LNCaP clone FGC (cell line): Measurements from ENCODE around the gene SAXO1.
"Not testable (repeated sequence)": the region's sequence is repeated elsewhere in the genome, so short reads cannot be mapped to it uniquely, and the experiment has no call there.

Source experiments
- DNase-seq: peaks from one replicate; pipeline ENCODE4 v3.0.0-alpha.2; 2011; ENCODE audit warnings: low read depth
- H3K4me3 ChIP-seq: 2 replicates; pipeline ENCODE4 v1.5.1; 2011; ENCODE audit warnings: mild to moderate bottlenecking, low read depth, low read length, control low read depth
- CTCF ChIP-seq: IDR thresholded peaks from 2 replicates; pipeline ENCODE4 v1.5.1; 2012; ENCODE audit warnings: mild to moderate bottlenecking; ENCODE audit not compliant: control insufficient read depth, insufficient read depth; ENCODE audit errors: extremely low read depth

SAXO1 gene

GRCh38 chr9:18999173-18999785, 33.7 kb downstream of the SAXO1 start:
- no peak for TF ChIP-seq CTCF
- H3K4me3 ChIP-seq = no peak overlapping the region
- DNase-seq = no peak

DNA sequence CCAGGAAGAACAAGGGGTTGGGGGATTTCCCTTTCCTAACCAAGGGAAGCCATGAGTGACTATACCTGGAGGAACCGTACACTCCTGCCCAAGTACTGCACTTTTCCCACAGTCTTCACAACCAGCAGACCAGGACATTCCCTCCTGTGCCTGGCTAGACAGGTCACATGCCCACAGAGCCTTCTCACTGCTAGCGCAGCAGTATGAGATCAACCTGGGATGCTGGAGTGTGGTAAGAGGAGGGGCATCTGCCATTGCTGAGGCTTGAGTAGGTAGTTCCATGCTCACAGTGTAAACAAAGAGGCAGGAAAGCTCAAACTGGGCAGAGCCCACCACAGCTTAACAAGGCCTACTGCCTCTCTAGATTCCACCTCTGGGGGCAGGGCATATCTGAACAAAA, 35.9 kb downstream of the SAXO1 start:
- no peak for DNase-seq
- H3K4me3 ChIP-seq = no peak overlapping the region
- no peak for TF ChIP-seq CTCF

DNA sequence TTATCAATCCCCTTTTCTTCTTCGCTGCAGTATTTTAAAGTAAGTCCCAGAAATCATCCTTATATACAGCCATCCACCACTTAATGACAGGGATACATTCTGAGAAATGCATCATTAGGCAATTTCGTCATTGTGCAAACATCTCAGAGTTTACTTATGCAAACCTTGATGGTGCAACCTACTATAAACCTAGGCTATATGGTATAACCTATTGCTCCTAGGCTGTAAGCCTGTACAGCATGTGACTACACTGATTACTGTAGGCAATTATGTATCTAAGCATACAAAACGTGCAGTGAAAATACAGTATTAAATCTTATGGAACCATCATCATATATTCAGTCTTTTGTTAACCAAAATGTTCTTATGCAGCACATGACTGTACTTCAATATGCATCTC, 36.8 kb downstream of the SAXO1 start:
- DNase-seq = no peak
- no peak overlapping the region for H3K4me3 ChIP-seq
- no peak for TF ChIP-seq CTCF

DNA sequence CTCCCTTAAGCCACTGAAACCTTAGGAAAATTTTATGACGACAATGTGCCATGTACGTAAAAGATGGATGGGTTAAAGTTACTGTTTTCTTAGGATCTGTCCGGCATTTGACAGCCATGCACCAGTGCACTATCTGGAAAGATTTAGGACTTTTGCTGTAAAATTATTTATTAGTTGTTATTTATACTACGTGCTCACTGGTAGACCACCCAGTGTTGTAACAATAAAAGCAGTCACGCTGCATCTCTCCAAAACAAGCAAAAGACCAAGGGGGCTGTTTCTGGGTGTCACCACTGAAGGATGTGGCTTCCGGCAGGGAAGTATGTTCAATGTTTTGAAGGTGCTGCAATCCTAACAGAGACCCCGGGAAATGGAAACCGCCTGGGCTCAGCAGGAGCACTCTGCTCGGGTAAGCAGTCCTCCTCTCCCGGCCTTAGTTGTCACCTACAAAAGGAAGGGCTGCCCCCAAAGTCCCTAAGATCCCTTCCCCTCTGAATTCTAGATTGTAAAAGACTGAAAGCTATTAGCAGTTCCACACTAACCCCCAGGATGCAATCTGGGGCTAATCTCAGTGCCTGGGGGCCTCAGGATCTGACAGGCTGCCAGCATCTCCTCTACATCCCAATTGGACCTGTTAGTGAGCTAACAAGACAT, 38.6 kb downstream of the SAXO1 start:
- no peak overlapping the region for H3K4me3 ChIP-seq
- no peak for DNase-seq
- no peak for TF ChIP-seq CTCF

GRCh38 chr9:18991197-18991596, 41.8 kb downstream of the SAXO1 start:
- not testable (repeated sequence) for H3K4me3 ChIP-seq, DNase-seq

DNA sequence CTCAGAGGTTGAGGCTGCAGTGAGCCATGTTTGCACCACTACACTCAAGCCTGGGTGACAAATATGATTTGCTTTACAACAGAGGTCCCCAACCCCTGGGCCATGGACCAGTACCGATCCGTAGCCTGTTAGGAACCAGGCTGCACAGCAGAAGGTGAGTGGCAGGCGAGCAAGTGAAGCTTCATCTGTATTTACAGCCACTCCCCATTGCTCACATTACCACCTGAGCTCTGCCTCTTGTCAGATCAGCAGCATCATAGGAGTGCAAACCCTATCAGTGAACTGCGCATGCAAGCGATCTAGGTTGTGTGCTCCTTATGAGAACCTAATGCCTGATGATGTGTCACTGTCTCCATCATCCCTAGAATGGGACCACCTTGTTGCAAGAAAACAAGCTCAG, 42.5 kb downstream of the SAXO1 start:
- no peak for DNase-seq
- TF ChIP-seq CTCF = no peak
- H3K4me3 ChIP-seq = no peak overlapping the region

DNA sequence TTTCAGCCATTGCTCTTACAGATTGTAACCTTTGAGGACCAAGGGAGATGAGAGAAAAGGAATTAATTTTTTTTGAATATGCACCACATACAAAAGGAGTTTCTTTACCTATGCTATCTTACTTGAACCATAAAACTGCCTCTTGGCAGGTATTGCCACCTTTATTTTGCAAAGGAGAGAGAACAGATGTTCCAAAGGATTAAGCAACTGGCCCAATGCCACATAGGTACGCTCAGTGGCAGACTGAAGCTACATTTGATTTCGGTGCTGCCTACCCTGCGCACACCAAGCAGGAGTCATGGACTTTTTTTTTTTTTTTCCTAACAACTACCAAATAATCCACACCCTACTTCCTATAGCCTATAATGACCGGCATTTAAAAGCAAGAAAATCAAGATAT, 43.1 kb downstream of the SAXO1 start:
- DNase-seq = peak; percentile 59
- TF ChIP-seq CTCF = no peak
- H3K4me3 ChIP-seq = no peak overlapping the region
